K562 (cell line): ENCODE results near the gene YBEY. TPM values are rescaled to one million over a fixed set of nuclear protein-coding genes. Genes with fewer than 3 reads are reported as not detected.

Experiments
- ATAC-seq: fragments of 200-7000 bp; cut with Tn5 transposase; 3 replicates; pipeline ENCODE4 v1.9.1; 2020; ENCODE audit warnings: moderate library complexity
- BruUV-seq: library from RNA; stranded (reverse); fragments of 400-500 nt; replicated peaks from 2 replicates; lab custom pipeline; 2021; lab: Mats Ljungman, UMichigan
- CTCF ChIA-PET: fragments of 300-600 bp; formaldehyde crosslinking; extraction: SDS; loops from one replicate; lab custom pipeline; 2021; ENCODE audit warnings: low intra/inter-chr PET ratio; lab: Yijun Ruan, JAX
- POLR2A ChIA-PET: fragments of 300-600, 350-650 bp; sonication (Branson Sonifier 250); formaldehyde crosslinking; extraction: SDS; loops from one replicate; lab custom pipeline; 2021; ENCODE audit warnings: antibody characterized with exemption, inconsistent platforms; lab: Yijun Ruan, JAX
- DNase-seq, 4 experiments: peaks; one replicate each; pipeline versions ENCODE4 v3.0.0 to v3.0.0-alpha.2; 2011 to 2018; ENCODE audit warnings: low spot score in 3 of 4, mixed read lengths in 3 of 4; ENCODE audit errors: extremely low read depth in 1 of 4
- FAIRE-seq: peaks from 2 replicates; lab custom pipeline; 2011; peaks lifted over from hg19 to GRCh38; lab: Jason Lieb, UNC
- H2AFZ ChIP-seq: 2 replicates; pipeline ENCODE4 v1.6.0; 2011; ENCODE audit warnings: low read depth, low read length, control low read depth, inconsistent platforms
- H3K27ac ChIP-seq: fragments of 200-600 bp; 3 replicates; pipeline ENCODE4 v1.8.0; 2011; ENCODE audit warnings: low read depth, mild to moderate bottlenecking, control low read depth, inconsistent platforms, low read length, moderate library complexity, mixed read lengths; ENCODE audit errors: extremely low read depth
- H3K27me3 ChIP-seq, 2 experiments: fragments of 300-600 bp in 1 of 2; 2 replicates in 1 of 2; 3 replicates in 1 of 2; pipeline versions ENCODE4 v1.6.0 to v1.8.0; 2011; ENCODE audit warnings: inconsistent platforms in 2 of 2, low read length in 2 of 2, mild to moderate bottlenecking in 1 of 2, mixed read lengths in 1 of 2, moderate library complexity in 1 of 2; ENCODE audit not compliant: control insufficient read depth in 2 of 2, insufficient read depth in 2 of 2
- H3K36me3 ChIP-seq: fragments of 300-600 bp; 3 replicates; pipeline ENCODE4 v1.8.0; 2011; ENCODE audit warnings: mild to moderate bottlenecking, low read length, inconsistent platforms; ENCODE audit not compliant: control insufficient read depth, insufficient read depth
- H3K4me1 ChIP-seq, 2 experiments: fragments of 200-600 bp in 1 of 2; replicated peaks in 1 of 2; 2 replicates in 1 of 2; 3 replicates in 1 of 2; pipeline versions ENCODE4 v1.5.1 to v1.8.0; 2011; ENCODE audit warnings: inconsistent platforms in 2 of 2, low read length in 2 of 2, mild to moderate bottlenecking in 1 of 2, mixed read lengths in 1 of 2, moderate library complexity in 1 of 2; ENCODE audit not compliant: control insufficient read depth in 2 of 2, insufficient read depth in 2 of 2
- H3K4me2 ChIP-seq: 2 replicates; pipeline ENCODE4 v1.6.1; 2011; ENCODE audit warnings: low read length, control low read depth, inconsistent platforms, mixed read lengths; ENCODE audit not compliant: insufficient read depth
- H3K4me3 ChIP-seq: fragments of 200-600 bp; sonication (generic), shearing (Covaris generic); 2 replicates; pipeline ENCODE4 v1.5.1; 2016; ENCODE audit warnings: control low read depth, inconsistent platforms
- H3K79me2 ChIP-seq: fragments of 200-600 bp; 3 replicates; pipeline ENCODE4 v1.8.0; 2011; ENCODE audit warnings: low read length, inconsistent platforms; ENCODE audit not compliant: control insufficient read depth, insufficient read depth
- H3K9ac ChIP-seq, 2 experiments: 2 replicates each; pipeline versions ENCODE4 v1.6.0 to v1.6.1; 2011; ENCODE audit warnings: low read depth in 2 of 2, low read length in 2 of 2, control low read depth in 1 of 2, inconsistent platforms in 1 of 2, mild to moderate bottlenecking in 1 of 2, mixed read lengths in 1 of 2; ENCODE audit not compliant: insufficient read depth in 1 of 2
- H3K9me1 ChIP-seq: one replicate; pipeline ENCODE4 v1.6.0; 2011; ENCODE audit warnings: inconsistent platforms, mild to moderate bottlenecking, low read length, moderate library complexity; ENCODE audit not compliant: control insufficient read depth, insufficient read depth
- H3K9me3 ChIP-seq: replicated peaks from 2 replicates; pipeline ENCODE4 v1.5.1; 2011; ENCODE audit warnings: low read depth, low read length, inconsistent platforms; ENCODE audit not compliant: control insufficient read depth, insufficient read depth
- H4K20me1 ChIP-seq: replicated peaks from 2 replicates; pipeline ENCODE4 v1.6.1; 2011; ENCODE audit warnings: low read length, inconsistent platforms, mixed read lengths; ENCODE audit not compliant: control insufficient read depth, insufficient read depth
- ATF2 ChIP-seq: sonication (generic); formaldehyde crosslinking; IDR thresholded peaks from 2 replicates; pipeline ENCODE4 v1.8.1; 2022; ENCODE audit warnings: missing genetic modification reagents
- CTCF ChIP-seq, 3 experiments: IDR thresholded peaks in 2 of 3; conservative IDR thresholded peaks in 1 of 3; 2 replicates each; pipeline ENCODE4 v1.5.1; 2011 to 2012; ENCODE audit warnings: low read length in 3 of 3, mild to moderate bottlenecking in 3 of 3, control low read depth in 2 of 3, improper control_type of control experiment in 1 of 3, inconsistent platforms in 1 of 3, low read depth in 1 of 3, mixed read lengths in 1 of 3, moderate library complexity in 1 of 3; ENCODE audit not compliant: insufficient read depth in 2 of 3
- HNRNPLL ChIP-seq: fragments of 200-400 bp; formaldehyde crosslinking; IDR thresholded peaks from 2 replicates; pipeline ENCODE4 v1.6.1; 2017; ENCODE audit warnings: low read length, low read depth, mild to moderate bottlenecking; ENCODE audit not compliant: poor library complexity, severe bottlenecking
- ZNF121 ChIP-seq: sonication (generic); formaldehyde crosslinking; conservative IDR thresholded peaks from 2 replicates; pipeline ENCODE4 v1.8.0; 2022; ENCODE audit warnings: missing genetic modification reagents
- WGBS: fragments of 100-300 bp; shearing (Covaris generic); methylation state at CpG from one replicate; pipeline ENCODE4 v1.1.6; 2016; ENCODE audit warnings: low coverage, mixed read lengths; ENCODE audit not compliant: insufficient coverage; ENCODE audit errors: missing lambda C conversion rate; 5-methylcytosine and 5-hydroxymethylcytosine counted together
- in situ Hi-C: fragments of 300-500 bp; cut with MboI; formaldehyde crosslinking; loops from 4 replicates; pipeline ENCODE4 v1.15.0; 2018; ENCODE audit warnings: inconsistent platforms, mixed read lengths
- intact Hi-C: fragments of 100-400 bp; cut with micrococcal nuclease; formaldehyde crosslinking; loops from 2 replicates; pipeline ENCODE4 v1.14.2; 2022
- polyA plus RNA-seq, 8 experiments: library from polyadenylated mRNA; depleted of rRNA in 4 of 8; stranded (reverse) in 5 of 8; unstranded in 3 of 8; fragments of >200 nt; fragmentation: Nextera tagmentation in 2 of 8; fragmentation: Illumina TruSeq in 1 of 8; extraction: Ambion mirVana in 2 of 8; extraction: Trizol in 1 of 8; gene quantifications; 2 replicates each; pipeline versions ENCODE4 v1.2.1 to v1.2.3, GENCODE V29; 2011 to 2014; ENCODE audit warnings: inconsistent platforms in 1 of 8, missing spikeins in 1 of 8
- total RNA-seq, 7 experiments: library from RNA; depleted of rRNA in 6 of 7; stranded (reverse); fragments of >200 nt in 6 of 7; fragmentation: Illumina TruSeq in 2 of 7; extraction: Trizol in 2 of 7; gene quantifications; 2 replicates each; pipeline versions ENCODE4 v1.2.1 to v1.2.3, GENCODE V29; 2011 to 2021; ENCODE audit warnings: low replicate concordance in 1 of 7

Gene YBEY
- total and polyA plus RNA-seq, 9 of the 15 experiments (the other 6 are each of a cell fraction or from before 2014, with no cell fraction given) = 6.4 to 28.0 (median 12.4) TPM

GRCh38 chr21:46245213-46245915, 40.8 kb upstream of the YBEY start:
- peaks cover 96% of the 10 kb centered on the region for H3K36me3 ChIP-seq
- 78% methylated on average over 3 of the region's 3 CpGs for WGBS
- FAIRE-seq (no peak), ATAC-seq (peak; percentile 47), DNase-seq (peak in 1 of 4 experiments; percentile 21)
- BruUV-seq = no TSS peak
- ChIA-PET POLR2A (interaction anchor here (0.7 to 2.6 kb wide), 5 partner anchors 9 to 24 kb away, joined by 3 to 7 read pairs (median 3); no protein-coding TSS in a partner anchor), CTCF (no interaction called here)
- no peak overlapping the region for H2AFZ ChIP-seq
- H3K9me1 ChIP-seq = no peaks in the 10 kb centered on the region
- in situ Hi-C loops = no loop called here
- no peak overlapping the region for H3K4me2 ChIP-seq
- TF ChIP-seq ATF2 (CRISPR knock-in tag) (no peak), HNRNPLL (no peak), ZNF121 (CRISPR knock-in tag) (peak; percentile 58; the same call in 1 of the 2 replicates), CTCF (IDR thresholded peaks at IDR 0.05 in 2 of 3, conservative IDR thresholded peaks at IDR 0.05 in 1 of 3; ENCODE audit: insufficient read depth in 2 of 3, low read depth in 1 of 3, low read length in 3 of 3) (peak in 1 of 3 experiments; percentile 32; a peak in 2 of 6 replicates)
- no peak overlapping the region for H3K9ac ChIP-seq
- no peaks in the 10 kb centered on the region for H3K27me3 ChIP-seq
- intact Hi-C loops = no loop called here
- H3K27ac ChIP-seq = no peak overlapping the region
- peaks cover 7 to 9% of the 10 kb centered on the region in 2 experiments; a peak in 4 of 5 replicates for H3K4me1 ChIP-seq
- H3K79me2 ChIP-seq = no peaks in the 10 kb centered on the region; the same call in 1 of the 3 replicates
- 0 out of 2 replicates have a peak, but pooled peaks cover 11% of the 10 kb centered on the region for H4K20me1 ChIP-seq
- H3K4me3 ChIP-seq = no peak overlapping the region
- no peaks in the 10 kb centered on the region for H3K9me3 ChIP-seq
